Vagina (tissue), 2 donors: ENCODE results near the gene MIAT. TPM values are rescaled to one million over a fixed set of nuclear protein-coding genes. Genes with fewer than 3 reads are reported as not detected.

Experiments
- DNase-seq, 2 donors: peaks; one replicate each; pipeline ENCODE4 v3.0.0-alpha.2; 2017; ENCODE audit errors: extremely low spot score in 2 of 2
- H3K27ac ChIP-seq: fragments of 200-600 bp; sonication (generic); one replicate; pipeline ENCODE4 v1.5.1; 2019
- H3K27me3 ChIP-seq: fragments of 200-600 bp; sonication (generic); one replicate; pipeline ENCODE4 v1.5.1; 2019
- H3K36me3 ChIP-seq, 2 donors: fragments of 200-600 bp; sonication (generic); one replicate each; pipeline ENCODE4 v1.5.1; 2017 to 2019
- H3K4me1 ChIP-seq: fragments of 200-600 bp; sonication (generic); one replicate; pipeline ENCODE4 v1.5.1; 2019
- H3K4me3 ChIP-seq, 2 donors: fragments of 200-600 bp; sonication (generic); 1 replicate in 1 of 2; 2 replicates in 1 of 2; pipeline ENCODE4 v1.5.1; 2016 to 2019
- H3K9me3 ChIP-seq: fragments of 200-600 bp; sonication (generic); one replicate; pipeline ENCODE4 v1.5.1; 2019
- CTCF ChIP-seq, 3 experiments: fragments of 450-650 bp in 2 of 3; fragments of 200-600 bp in 1 of 3; sonication (generic) in 1 of 3; IDR thresholded peaks; one replicate each; pipeline ENCODE4 v1.5.1; 2017 to 2019; ENCODE audit warnings: antibody characterized with exemption in 3 of 3, mild to moderate bottlenecking in 2 of 3, moderate library complexity in 2 of 3
- POLR2A ChIP-seq, 2 donors: fragments of 450-650 bp; IDR thresholded peaks; one replicate each; pipeline ENCODE4 v1.6.1; 2017; ENCODE audit warnings: antibody characterized with exemption in 2 of 2, mild to moderate bottlenecking in 2 of 2, moderate library complexity in 2 of 2
- POLR2AphosphoS5 ChIP-seq, 2 donors: sonication (generic); formaldehyde crosslinking; IDR thresholded peaks; one replicate each; pipeline ENCODE4 v1.9.0; 2017; ENCODE audit warnings: antibody characterized with exemption in 2 of 2, mild to moderate bottlenecking in 2 of 2, low read depth in 1 of 2; ENCODE audit not compliant: insufficient read depth in 1 of 2
- intact Hi-C: fragments of 100-400 bp; cut with DNase I; formaldehyde crosslinking; loops from one replicate; pipeline ENCODE4 v1.15.1; 2023
- total RNA-seq: library from RNA; depleted of rRNA; stranded (reverse); fragments of >200 nt; gene quantifications from one replicate; pipeline ENCODE4 v1.2.3, GENCODE V29; 2016

The MIAT gene
- total RNA-seq, 1 donor from 2014 or later = 2.7 TPM

DNA sequence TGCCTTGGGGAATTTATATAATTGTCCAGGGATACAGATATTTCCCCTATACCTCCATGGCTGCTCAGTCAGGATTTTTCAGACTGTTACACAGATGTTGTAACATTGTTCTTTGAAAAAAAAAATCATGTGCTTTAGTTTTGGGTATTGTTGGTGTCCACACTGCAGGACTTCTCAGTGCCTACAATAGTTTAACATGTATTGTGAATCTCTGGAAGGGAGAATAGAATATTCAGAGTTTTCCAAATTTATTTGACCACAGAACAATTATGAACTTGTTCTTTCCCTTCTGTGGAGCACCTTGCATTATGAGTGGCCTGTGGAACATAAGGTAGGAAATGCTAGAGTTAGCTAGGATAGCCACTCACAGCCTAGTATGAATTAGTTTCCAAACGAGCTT, 21.1 kb upstream of the MIAT start:
- Histone ChIP-seq H3K9me3 (no peaks in the 10 kb centered on the region), H3K27ac (no peak overlapping the region), H3K36me3 (no peaks in the 10 kb centered on the region), H3K27me3 (no peaks in the 10 kb centered on the region), H3K4me3 (no peak overlapping the region), H3K4me1 (no peaks in the 10 kb centered on the region)
- DNase-seq = no peak
- TF ChIP-seq CTCF (IDR thresholded peaks at IDR 0.05) (no peak), POLR2AphosphoS5 (IDR thresholded peaks at IDR 0.05; ENCODE audit: insufficient read depth in 1 of 2, low read depth in 1 of 2) (no peak), POLR2A (IDR thresholded peaks at IDR 0.05) (no peak)
- intact Hi-C loops = no loop called here

- Histone ChIP-seq H3K27ac (no peak overlapping the region), H3K9me3 (no peaks in the 10 kb centered on the region), H3K36me3 (no peaks in the 10 kb centered on the region), H3K4me3 (no peak overlapping the region), H3K4me1 (peaks cover 12% of the 10 kb centered on the region), H3K27me3 (no peaks in the 10 kb centered on the region)
- no peak for TF ChIP-seq CTCF (IDR thresholded peaks at IDR 0.05)
- TF ChIP-seq POLR2A (IDR thresholded peaks at IDR 0.05) = no peak
- no peak for TF ChIP-seq POLR2AphosphoS5 (IDR thresholded peaks at IDR 0.05; ENCODE audit: insufficient read depth in 1 of 2, low read depth in 1 of 2)
- DNase-seq = no peak
- intact Hi-C loops = no loop called here
Observed at GRCh38 chr22:26642465-26643417, 14.6 kb upstream of the MIAT start.

DNA sequence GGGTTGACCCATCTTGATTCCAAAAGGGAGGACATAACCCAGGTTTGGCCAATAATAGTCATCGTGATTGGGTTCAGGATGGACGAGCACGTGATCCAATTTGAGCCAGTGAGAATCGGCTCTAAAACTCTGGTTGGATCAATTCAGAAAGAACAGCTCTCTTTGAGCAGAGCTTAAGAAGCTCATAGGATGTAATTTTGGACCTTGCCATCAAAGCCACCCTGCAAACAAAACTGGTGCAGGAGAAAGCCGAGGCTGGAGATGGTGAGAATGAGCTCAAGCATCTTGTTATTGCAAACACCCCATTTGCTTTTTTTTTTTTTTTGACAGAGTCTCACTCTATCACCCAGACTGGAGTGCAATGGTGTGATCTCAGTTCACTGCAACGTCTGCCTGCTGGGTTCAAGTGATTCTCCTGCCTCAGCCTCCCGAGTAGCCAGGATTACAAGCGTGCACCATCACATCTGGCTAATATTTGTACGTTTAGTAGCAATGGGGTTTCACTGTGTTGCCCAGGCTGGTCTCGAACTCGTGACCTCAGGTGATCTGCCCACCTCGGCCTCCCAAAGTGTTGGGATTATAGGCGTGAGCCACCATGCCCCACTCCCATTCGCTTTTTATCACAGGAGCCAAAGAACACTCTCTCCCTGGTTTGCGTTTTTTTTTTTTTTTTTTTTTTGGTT, 13.8 kb upstream of the MIAT start:
- no peak for DNase-seq
- TF ChIP-seq POLR2A (IDR thresholded peaks at IDR 0.05) (no peak), POLR2AphosphoS5 (IDR thresholded peaks at IDR 0.05; ENCODE audit: insufficient read depth in 1 of 2, low read depth in 1 of 2) (no peak), CTCF (IDR thresholded peaks at IDR 0.05) (no peak)
- no peaks in the 10 kb centered on the region for H3K27me3 ChIP-seq
- peaks cover 12% of the 10 kb centered on the region for H3K4me1 ChIP-seq
- no peaks in the 10 kb centered on the region for H3K9me3 ChIP-seq
- intact Hi-C loops = no loop called here
- H3K27ac ChIP-seq = no peak overlapping the region
- no peaks in the 10 kb centered on the region for H3K36me3 ChIP-seq
- no peak overlapping the region for H3K4me3 ChIP-seq

DNA sequence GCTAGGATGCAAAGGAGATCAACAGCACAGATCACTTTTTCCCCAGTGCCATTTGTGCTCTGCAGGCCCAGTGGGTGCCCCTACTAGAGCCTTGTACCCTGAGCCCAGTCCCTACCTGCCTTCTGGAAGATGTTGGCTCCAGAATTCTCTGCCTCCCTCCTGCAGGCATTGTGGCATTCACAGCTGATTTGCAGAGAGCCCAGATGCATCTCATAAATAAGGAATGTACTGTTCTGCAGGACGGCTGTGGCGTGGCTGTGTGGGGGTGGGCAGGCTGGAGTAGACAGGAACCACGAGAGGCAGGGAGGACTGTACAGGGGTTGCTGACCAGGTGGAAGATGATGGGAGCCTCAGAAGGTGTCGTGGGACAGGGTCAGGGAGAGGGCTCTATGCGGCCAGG, 11.2 kb upstream of the MIAT start:
- Histone ChIP-seq H3K4me1 (peaks cover 12% of the 10 kb centered on the region), H3K27me3 (no peaks in the 10 kb centered on the region), H3K9me3 (no peaks in the 10 kb centered on the region), H3K27ac (no peak overlapping the region), H3K4me3 (no peak overlapping the region), H3K36me3 (no peaks in the 10 kb centered on the region)
- TF ChIP-seq POLR2A (IDR thresholded peaks at IDR 0.05) = no peak
- no peak for TF ChIP-seq POLR2AphosphoS5 (IDR thresholded peaks at IDR 0.05; ENCODE audit: insufficient read depth in 1 of 2, low read depth in 1 of 2)
- TF ChIP-seq CTCF (IDR thresholded peaks at IDR 0.05) = no peak
- DNase-seq = no peak
- intact Hi-C loops = no loop called here
